OCI-LY1 (cell line): ENCODE measurements around the gene STMND1.

Experiments used
- EZH2 ChIP-seq: fragments of 200-600 bp; sonication (generic), shearing (Covaris generic); IDR thresholded peaks from 2 replicates; pipeline ENCODE4 v1.8.0; 2017; ENCODE audit warnings: borderline replicate concordance, mixed run types, mild to moderate bottlenecking, antibody characterized with exemption, low read length, moderate library complexity, mixed read lengths
- TF ChIP-seq, protein P1 (sequence below): fragments of 200-600 bp; sonication (generic), shearing (Covaris generic); IDR thresholded peaks from 2 replicates; pipeline ENCODE4 v1.5.1; 2017; ENCODE audit warnings: mild to moderate bottlenecking, antibody characterized with exemption, low read length, moderate library complexity, mixed read lengths

- TF ChIP-seq, protein P1, sequence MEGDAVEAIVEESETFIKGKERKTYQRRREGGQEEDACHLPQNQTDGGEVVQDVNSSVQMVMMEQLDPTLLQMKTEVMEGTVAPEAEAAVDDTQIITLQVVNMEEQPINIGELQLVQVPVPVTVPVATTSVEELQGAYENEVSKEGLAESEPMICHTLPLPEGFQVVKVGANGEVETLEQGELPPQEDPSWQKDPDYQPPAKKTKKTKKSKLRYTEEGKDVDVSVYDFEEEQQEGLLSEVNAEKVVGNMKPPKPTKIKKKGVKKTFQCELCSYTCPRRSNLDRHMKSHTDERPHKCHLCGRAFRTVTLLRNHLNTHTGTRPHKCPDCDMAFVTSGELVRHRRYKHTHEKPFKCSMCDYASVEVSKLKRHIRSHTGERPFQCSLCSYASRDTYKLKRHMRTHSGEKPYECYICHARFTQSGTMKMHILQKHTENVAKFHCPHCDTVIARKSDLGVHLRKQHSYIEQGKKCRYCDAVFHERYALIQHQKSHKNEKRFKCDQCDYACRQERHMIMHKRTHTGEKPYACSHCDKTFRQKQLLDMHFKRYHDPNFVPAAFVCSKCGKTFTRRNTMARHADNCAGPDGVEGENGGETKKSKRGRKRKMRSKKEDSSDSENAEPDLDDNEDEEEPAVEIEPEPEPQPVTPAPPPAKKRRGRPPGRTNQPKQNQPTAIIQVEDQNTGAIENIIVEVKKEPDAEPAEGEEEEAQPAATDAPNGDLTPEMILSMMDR = no peak
- TF ChIP-seq EZH2 = no peak
Measured at GRCh38 chr6:17169711-17170110, 67.9 kb downstream of the STMND1 start.
